Neural progenitor cell (in vitro differentiated cells): ENCODE results near the gene RNF225. TPM values are rescaled to one million over a fixed set of nuclear protein-coding genes. Genes with fewer than 3 reads are reported as not detected.

Experiments
- DNase-seq: peaks from one replicate; pipeline ENCODE4 v3.0.0-alpha.2; 2016; ENCODE audit warnings: low spot score
- H2AFZ ChIP-seq: fragments of 200-600 bp; sonication (generic); replicated peaks from 2 replicates; pipeline ENCODE4 v1.6.1; 2016; ENCODE audit warnings: antibody characterized with exemption
- H3F3A ChIP-seq: fragments of 200-600 bp; sonication (generic); 2 replicates; pipeline ENCODE4 v1.6.1; 2016; ENCODE audit warnings: antibody characterized with exemption, low read depth
- H3K27ac ChIP-seq: fragments of 200-600 bp; sonication (generic); 2 replicates; pipeline ENCODE4 v1.5.1; 2016; ENCODE audit warnings: mild to moderate bottlenecking
- H3K27me3 ChIP-seq: fragments of 200-600 bp; sonication (generic); 2 replicates; pipeline ENCODE4 v1.6.1; 2016; ENCODE audit warnings: mild to moderate bottlenecking, moderate library complexity
- H3K36me3 ChIP-seq: fragments of 200-600 bp; sonication (generic); 2 replicates; pipeline ENCODE4 v1.5.1; 2016
- H3K4me1 ChIP-seq: fragments of 200-600 bp; sonication (generic); 2 replicates; pipeline ENCODE4 v1.6.1; 2016; ENCODE audit warnings: mixed run types
- H3K4me2 ChIP-seq: fragments of 200-600 bp; sonication (generic); 2 replicates; pipeline ENCODE4 v1.6.1; 2016
- H3K4me3 ChIP-seq: fragments of 200-600 bp; sonication (generic); 2 replicates; pipeline ENCODE4 v1.5.1; 2016
- H3K79me2 ChIP-seq: fragments of 200-600 bp; sonication (generic); 2 replicates; pipeline ENCODE4 v1.6.1; 2016; ENCODE audit warnings: low read depth
- H3K9ac ChIP-seq: fragments of 200-600 bp; sonication (generic); 2 replicates; pipeline ENCODE4 v1.6.1; 2016
- H3K9me3 ChIP-seq: fragments of 200-600 bp; sonication (generic); 2 replicates; pipeline ENCODE4 v1.5.1; 2016; ENCODE audit warnings: low read depth
- H4K20me1 ChIP-seq: fragments of 200-600 bp; sonication (generic); 2 replicates; pipeline ENCODE4 v1.6.1; 2016; ENCODE audit warnings: low read depth
- H3K27ac Mint-ChIP-seq: 3 replicates; pipeline ENCODE4 v1.8.0; 2021; ENCODE audit warnings: mixed read lengths
- H3K27me3 Mint-ChIP-seq: 2 replicates; pipeline ENCODE4 v1.8.0; 2022; ENCODE audit warnings: low read depth, mild to moderate bottlenecking, inconsistent platforms, moderate library complexity, mixed read lengths; ENCODE audit not compliant: insufficient read depth
- H3K36me3 Mint-ChIP-seq: 3 replicates; pipeline ENCODE4 v1.8.0; 2021; ENCODE audit warnings: mixed read lengths
- H3K4me1 Mint-ChIP-seq: 3 replicates; pipeline ENCODE4 v1.8.0; 2021; ENCODE audit warnings: mixed read lengths
- H3K4me3 Mint-ChIP-seq: 3 replicates; pipeline ENCODE4 v1.8.0; 2021; ENCODE audit warnings: mild to moderate bottlenecking, moderate library complexity, mixed read lengths
- H3K9me3 Mint-ChIP-seq: 3 replicates; pipeline ENCODE4 v1.8.0; 2020; ENCODE audit warnings: mixed read lengths
- EZH2 ChIP-seq: fragments of 200-600 bp; sonication (generic); IDR thresholded peaks from 2 replicates; pipeline ENCODE4 v1.6.1; 2017; ENCODE audit warnings: antibody characterized with exemption, mild to moderate bottlenecking, moderate library complexity
- EZH2phosphoT487 ChIP-seq: fragments of 200-600 bp; sonication (generic); IDR thresholded peaks from 2 replicates; pipeline ENCODE4 v1.6.1; 2017; ENCODE audit warnings: antibody characterized with exemption
- total RNA-seq: library from RNA; depleted of rRNA; stranded (reverse); fragments of >200 nt; gene quantifications from 2 replicates; pipeline ENCODE4 v1.2.3, GENCODE V29; 2015; ENCODE audit warnings: low replicate concordance
- TF ChIP-seq, protein P1 (sequence below): fragments of 200-600 bp; sonication (generic); IDR thresholded peaks from 2 replicates; pipeline ENCODE4 v1.5.1; 2017; ENCODE audit warnings: antibody characterized with exemption, mild to moderate bottlenecking

Gene RNF225
- total RNA-seq, 1 donor from 2014 or later: not detected

- no peak overlapping the region for H3K27ac Mint-ChIP-seq
- H3K36me3 ChIP-seq: no peaks in the 10 kb centered on the region
- H3F3A ChIP-seq: peaks cover 22% of the 10 kb centered on the region
- no peak for DNase-seq
- H4K20me1 ChIP-seq: peaks cover 8% of the 10 kb centered on the region
- no peaks in the 10 kb centered on the region for H3K9me3 ChIP-seq
- H3K27me3 ChIP-seq: no peaks in the 10 kb centered on the region
- H3K27ac ChIP-seq: no peak overlapping the region
- peaks cover 16% of the 10 kb centered on the region for H3K4me1 ChIP-seq
- H3K9ac ChIP-seq: no peak overlapping the region
- peaks cover 27% of the 10 kb centered on the region for H3K79me2 ChIP-seq
- peak overlapping the region; percentile 70 for H3K4me3 Mint-ChIP-seq
- TF ChIP-seq EZH2 (no peak), EZH2phosphoT487 (no peak)
- TF ChIP-seq, protein P1, sequence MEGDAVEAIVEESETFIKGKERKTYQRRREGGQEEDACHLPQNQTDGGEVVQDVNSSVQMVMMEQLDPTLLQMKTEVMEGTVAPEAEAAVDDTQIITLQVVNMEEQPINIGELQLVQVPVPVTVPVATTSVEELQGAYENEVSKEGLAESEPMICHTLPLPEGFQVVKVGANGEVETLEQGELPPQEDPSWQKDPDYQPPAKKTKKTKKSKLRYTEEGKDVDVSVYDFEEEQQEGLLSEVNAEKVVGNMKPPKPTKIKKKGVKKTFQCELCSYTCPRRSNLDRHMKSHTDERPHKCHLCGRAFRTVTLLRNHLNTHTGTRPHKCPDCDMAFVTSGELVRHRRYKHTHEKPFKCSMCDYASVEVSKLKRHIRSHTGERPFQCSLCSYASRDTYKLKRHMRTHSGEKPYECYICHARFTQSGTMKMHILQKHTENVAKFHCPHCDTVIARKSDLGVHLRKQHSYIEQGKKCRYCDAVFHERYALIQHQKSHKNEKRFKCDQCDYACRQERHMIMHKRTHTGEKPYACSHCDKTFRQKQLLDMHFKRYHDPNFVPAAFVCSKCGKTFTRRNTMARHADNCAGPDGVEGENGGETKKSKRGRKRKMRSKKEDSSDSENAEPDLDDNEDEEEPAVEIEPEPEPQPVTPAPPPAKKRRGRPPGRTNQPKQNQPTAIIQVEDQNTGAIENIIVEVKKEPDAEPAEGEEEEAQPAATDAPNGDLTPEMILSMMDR: no peak
- H3K4me1 Mint-ChIP-seq: peaks cover 32% of the 10 kb centered on the region
- H3K27me3 Mint-ChIP-seq: peaks cover 11% of the 10 kb centered on the region
- H3K4me3 ChIP-seq: no peak overlapping the region
- no peak overlapping the region for H2AFZ ChIP-seq
- H3K4me2 ChIP-seq: no peak overlapping the region
- no peaks in the 10 kb centered on the region for H3K36me3 Mint-ChIP-seq
- H3K9me3 Mint-ChIP-seq: no peaks in the 10 kb centered on the region
Observed at GRCh38 chr19:58382997-58383603, 12.4 kb upstream of the RNF225 start.

DNA sequence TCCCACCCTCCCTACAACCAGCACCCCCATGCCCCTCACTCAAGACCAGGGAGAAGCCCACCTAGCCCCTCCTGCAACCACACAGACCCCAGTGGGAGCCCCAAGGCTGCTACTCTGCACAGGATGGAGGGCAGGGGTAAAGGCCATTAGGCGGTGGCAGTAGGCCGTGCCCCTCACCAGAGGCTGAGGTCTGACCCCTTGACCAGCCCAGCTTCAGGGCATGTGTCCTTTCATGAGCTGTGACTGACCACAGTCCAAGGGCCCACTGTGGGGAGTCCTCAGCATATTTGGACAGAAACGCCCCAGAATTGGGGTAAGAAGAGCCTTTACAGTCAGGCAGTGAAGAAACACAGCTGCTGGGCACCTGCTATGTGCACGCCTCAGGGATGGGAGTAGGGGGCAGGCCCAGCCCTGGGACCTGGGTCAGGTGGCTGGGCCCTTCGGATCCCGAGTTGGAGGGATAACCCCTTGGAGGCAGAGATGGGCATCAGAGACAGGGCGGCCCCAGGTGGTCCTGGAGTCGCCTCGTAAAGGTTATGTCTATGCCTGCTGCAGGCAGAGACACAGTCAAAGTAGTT is 10.1 kb upstream of the RNF225 start:
- peak overlapping the region; percentile 89 for H3K27ac Mint-ChIP-seq
- H3K79me2 ChIP-seq: peaks cover 42% of the 10 kb centered on the region

DNA sequence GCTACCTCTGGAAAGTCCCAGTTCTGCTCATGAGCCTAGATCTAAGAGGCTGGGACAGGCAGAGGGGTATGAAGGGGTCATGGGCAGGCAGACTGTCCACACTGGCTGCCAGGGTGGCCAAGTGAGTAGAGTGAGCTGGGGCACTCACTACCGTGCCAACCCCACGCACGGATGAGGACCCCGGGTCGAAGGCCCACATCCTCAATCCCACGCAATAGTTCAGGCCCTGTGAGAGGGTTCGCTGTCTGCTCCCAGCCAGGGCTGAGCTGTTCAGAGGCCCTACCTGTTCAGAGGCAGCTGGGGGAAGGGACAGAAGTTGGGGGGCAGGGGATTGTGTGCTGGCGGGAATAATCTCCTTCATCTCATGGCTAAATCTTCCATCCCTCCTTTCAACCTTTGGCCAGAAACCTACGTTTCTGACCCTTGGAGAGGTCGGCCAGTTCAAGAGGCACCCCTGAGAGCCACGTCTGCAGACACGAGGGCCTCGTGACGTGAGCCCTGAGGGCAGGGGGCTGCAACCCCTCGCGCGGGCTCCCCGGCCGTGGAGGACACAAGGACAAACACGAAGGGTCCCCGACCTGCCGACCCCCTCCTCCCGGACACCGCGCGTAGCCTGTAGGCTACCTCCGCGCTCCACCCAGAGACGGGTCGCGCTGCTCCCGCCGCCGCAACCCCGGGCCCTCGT is 9.4 kb upstream of the RNF225 start:
- peaks cover 49% of the 10 kb centered on the region for H3K79me2 ChIP-seq
- no peak for TF ChIP-seq EZH2
- TF ChIP-seq, protein P1: no peak
- TF ChIP-seq EZH2phosphoT487: no peak
- H3K4me1 ChIP-seq: peaks cover 19% of the 10 kb centered on the region
- no peak for DNase-seq
- H3K27ac ChIP-seq: peak overlapping the region; percentile 90
- peak overlapping the region; percentile 77 for H2AFZ ChIP-seq
- Mint-ChIP-seq H3K36me3 (peaks cover 12% of the 10 kb centered on the region), H3K9me3 (no peaks in the 10 kb centered on the region), H3K4me3 (peak overlapping the region; percentile 97), H3K27ac (peak overlapping the region; percentile 89), H3K4me1 (peaks cover 35% of the 10 kb centered on the region), H3K27me3 (peaks cover 14% of the 10 kb centered on the region)
- peaks cover 31% of the 10 kb centered on the region for H3F3A ChIP-seq
- H3K4me3 ChIP-seq: peak overlapping the region; percentile 77
- H3K4me2 ChIP-seq: peak overlapping the region; percentile 97
- H3K27me3 ChIP-seq: no peaks in the 10 kb centered on the region
- no peaks in the 10 kb centered on the region for H3K36me3 ChIP-seq
- no peaks in the 10 kb centered on the region for H3K9me3 ChIP-seq
- H3K9ac ChIP-seq: peak overlapping the region; percentile 79
- H4K20me1 ChIP-seq: peaks cover 10% of the 10 kb centered on the region

More for the DNA sequence above, 10.1 kb upstream of the RNF225 start:
- TF ChIP-seq EZH2phosphoT487: no peak
- no peak for TF ChIP-seq EZH2
- TF ChIP-seq, protein P1: no peak
- H3K4me2 ChIP-seq: peak overlapping the region; percentile 97
- H3K36me3 ChIP-seq: no peaks in the 10 kb centered on the region
- no peak overlapping the region for H2AFZ ChIP-seq
- H3K4me1 Mint-ChIP-seq: peaks cover 30% of the 10 kb centered on the region
- H3K4me3 Mint-ChIP-seq: peak overlapping the region; percentile 97
- no peaks in the 10 kb centered on the region for H3K27me3 ChIP-seq
- H3K36me3 Mint-ChIP-seq: peaks cover 7% of the 10 kb centered on the region
- H3K27ac ChIP-seq: no peak overlapping the region
- H3K4me1 ChIP-seq: peaks cover 19% of the 10 kb centered on the region
- H3K4me3 ChIP-seq: peak overlapping the region; percentile 77
- DNase-seq: no peak
- H3K9ac ChIP-seq: no peak overlapping the region
- no peaks in the 10 kb centered on the region for H3K9me3 ChIP-seq
- no peaks in the 10 kb centered on the region for H3K9me3 Mint-ChIP-seq
- H4K20me1 ChIP-seq: peaks cover 10% of the 10 kb centered on the region
- H3K27me3 Mint-ChIP-seq: peaks cover 14% of the 10 kb centered on the region
- peaks cover 26% of the 10 kb centered on the region for H3F3A ChIP-seq
